K562 (cell line): Measurements from ENCODE around the gene HRCT1. TPM values are rescaled to one million over a fixed set of nuclear protein-coding genes. Genes with fewer than 3 reads are reported as not detected.

ENCODE experiments used
- EGR1 ChIP-seq: fragments of 450-650 bp; conservative IDR thresholded peaks from 2 replicates; pipeline ENCODE4 v1.6.1; 2017; ENCODE audit warnings: mild to moderate bottlenecking
- FOSL1 ChIP-seq: fragments of 200-800 bp; sonication (Bioruptor generic); conservative IDR thresholded peaks from 2 replicates; pipeline ENCODE4 v1.6.1; 2016; ENCODE audit warnings: missing genetic modification characterization, missing compliant biosample characterization
- IRF1 ChIP-seq: sonication (generic); formaldehyde crosslinking; IDR thresholded peaks from 2 replicates; pipeline ENCODE4 v1.8.0; 2022; ENCODE audit warnings: missing genetic modification reagents, mild to moderate bottlenecking, borderline replicate concordance
- MLLT1 ChIP-seq, 2 experiments: fragments of 450-650 bp; IDR thresholded peaks; 2 replicates each; pipeline ENCODE4 v1.6.1; 2016
- NFATC3 ChIP-seq: fragments of 450-650 bp; IDR thresholded peaks from 2 replicates; pipeline ENCODE4 v1.6.1; 2017; ENCODE audit warnings: mild to moderate bottlenecking
- POLR2H ChIP-seq: IDR thresholded peaks from 2 replicates; pipeline ENCODE4 v1.6.1; 2016; ENCODE audit warnings: missing genetic modification characterization, low read depth, mild to moderate bottlenecking, control low read depth, missing compliant biosample characterization, moderate library complexity
- SMARCE1 ChIP-seq: fragments of 450-650 bp; IDR thresholded peaks from 2 replicates; pipeline ENCODE4 v1.7.1; 2016; ENCODE audit warnings: mild to moderate bottlenecking
- VEZF1 ChIP-seq: fragments of 200-800 bp; sonication (Bioruptor generic); IDR thresholded peaks from 2 replicates; pipeline ENCODE4 v1.6.1; 2017; ENCODE audit warnings: missing genetic modification characterization, missing compliant biosample characterization
- ZNF436 ChIP-seq: fragments of 250-450, 450-650 bp; sonication (Bioruptor Pico); formaldehyde crosslinking; IDR thresholded peaks from 2 replicates; pipeline ENCODE4 v1.7.0; 2020; ENCODE audit warnings: mild to moderate bottlenecking
- ZNF592 ChIP-seq: fragments of 450-650 bp; IDR thresholded peaks from 2 replicates; pipeline ENCODE4 v1.6.1; 2017; ENCODE audit warnings: antibody characterized with exemption, mild to moderate bottlenecking
- ZNF609 ChIP-seq: sonication (generic); formaldehyde crosslinking; IDR thresholded peaks from 2 replicates; pipeline ENCODE4 v1.8.1; 2023; ENCODE audit warnings: missing genetic modification reagents, mild to moderate bottlenecking, borderline replicate concordance
- polyA plus RNA-seq, 8 experiments: library from polyadenylated mRNA; depleted of rRNA in 4 of 8; stranded (reverse) in 5 of 8; unstranded in 3 of 8; fragments of >200 nt; fragmentation: Nextera tagmentation in 2 of 8; fragmentation: Illumina TruSeq in 1 of 8; extraction: Ambion mirVana in 2 of 8; extraction: Trizol in 1 of 8; gene quantifications; 2 replicates each; pipeline versions ENCODE4 v1.2.1 to v1.2.3, GENCODE V29; 2011 to 2014; ENCODE audit warnings: inconsistent platforms in 1 of 8, missing spikeins in 1 of 8
- total RNA-seq, 7 experiments: library from RNA; depleted of rRNA in 6 of 7; stranded (reverse); fragments of >200 nt in 6 of 7; fragmentation: Illumina TruSeq in 2 of 7; extraction: Trizol in 2 of 7; gene quantifications; 2 replicates each; pipeline versions ENCODE4 v1.2.1 to v1.2.3, GENCODE V29; 2011 to 2021; ENCODE audit warnings: low replicate concordance in 1 of 7

The HRCT1 gene
- total and polyA plus RNA-seq, 9 of the 15 experiments (the other 6 are each of a cell fraction or from before 2014, with no cell fraction given), result 0.40 TPM; not detected in 8

GRCh38 chr9:35923927-35924763 is 18.1 kb downstream of the HRCT1 start (continued):
- peak; percentile 10; the same call in 1 of the 2 replicates for TF ChIP-seq ZNF592
- TF ChIP-seq POLR2H (tag), result peak; percentile 80
- TF ChIP-seq SMARCE1, result peak; percentile 97
- TF ChIP-seq MLLT1 (IDR thresholded peaks at IDR 0.05), result peak in 1 of 2 experiments; percentile 87; a peak in 1 of 4 replicates
- no peak for TF ChIP-seq ZNF609 (CRISPR knock-in tag)
- peak; percentile 99 for TF ChIP-seq FOSL1
- TF ChIP-seq IRF1 (CRISPR knock-in tag), result no peak
- TF ChIP-seq ZNF436 (CRISPR knock-in tag), result no peak
- TF ChIP-seq NFATC3, result peak; percentile 41; the same call in 1 of the 2 replicates
- TF ChIP-seq EGR1, result peak; percentile 91
- TF ChIP-seq VEZF1 (CRISPR knock-in tag), result peak; percentile 38; the same call in 1 of the 2 replicates
